Endothelial cell of umbilical vein (primary cell): ENCODE data around the gene MAGEA9B. TPM values are rescaled to one million over a fixed set of nuclear protein-coding genes. Genes with fewer than 3 reads are reported as not detected.

Experiments used
- BruUV-seq: library from RNA; stranded (reverse); fragments of 400-500 nt; replicated peaks from 2 replicates; lab custom pipeline; 2021; lab: Mats Ljungman, UMichigan
- CTCF ChIA-PET: fragments of 300-600, 350-600 bp; sonication (Branson Sonifier 250); formaldehyde crosslinking; loops from one replicate; lab custom pipeline; 2021; ENCODE audit warnings: antibody characterized with exemption, inconsistent platforms; lab: Charles Lee
- POLR2A ChIA-PET: fragments of 300-600, 350-600 bp; sonication (Branson Sonifier 250); formaldehyde crosslinking; loops from one replicate; lab custom pipeline; 2021; ENCODE audit warnings: antibody characterized with exemption, inconsistent platforms; lab: Charles Lee
- DNase-seq: peaks from one replicate; pipeline ENCODE4 v3.0.0-alpha.2; 2011; ENCODE audit warnings: low read depth, low spot score
- FAIRE-seq: peaks from 2 replicates; lab custom pipeline; 2011; peaks lifted over from hg19 to GRCh38; lab: Jason Lieb, UNC
- H2AFZ ChIP-seq: 2 replicates; pipeline ENCODE4 v1.6.0; 2012; ENCODE audit warnings: low read depth, low read length, control low read depth, inconsistent platforms
- H3K27ac ChIP-seq: 2 replicates; pipeline ENCODE4 v1.5.1; 2011; ENCODE audit warnings: low read depth, mild to moderate bottlenecking, control low read depth, low read length, moderate library complexity; ENCODE audit not compliant: insufficient read depth
- H3K27me3 ChIP-seq, 2 experiments: 2 replicates each; pipeline versions ENCODE4 v1.6.0 to v1.6.1; 2011; ENCODE audit warnings: low read length in 2 of 2, mixed read lengths in 1 of 2; ENCODE audit not compliant: control insufficient read depth in 2 of 2, insufficient read depth in 2 of 2
- H3K36me3 ChIP-seq, 2 experiments: 2 replicates in 1 of 2; 3 replicates in 1 of 2; pipeline ENCODE4 v1.5.1; 2011; ENCODE audit warnings: low read length in 2 of 2, mild to moderate bottlenecking in 1 of 2, moderate library complexity in 1 of 2; ENCODE audit not compliant: control insufficient read depth in 2 of 2, insufficient read depth in 2 of 2; ENCODE audit errors: extremely low read depth in 1 of 2
- H3K4me1 ChIP-seq: 3 replicates; pipeline ENCODE4 v1.5.1; 2011; ENCODE audit warnings: mild to moderate bottlenecking, low read length; ENCODE audit not compliant: control insufficient read depth, insufficient read depth; ENCODE audit errors: extremely low read depth
- H3K4me2 ChIP-seq: 2 replicates; pipeline ENCODE4 v1.6.1; 2011; ENCODE audit warnings: low read length, control low read depth, mixed read lengths; ENCODE audit not compliant: insufficient read depth
- H3K4me3 ChIP-seq, 3 experiments: fragments of 200-600 bp in 1 of 3; sonication (generic), shearing (Covaris generic) in 1 of 3; replicated peaks in 1 of 3; 2 replicates each; pipeline ENCODE4 v1.5.1; 2011 to 2016; ENCODE audit warnings: control low read depth in 3 of 3, low read length in 3 of 3, mild to moderate bottlenecking in 2 of 3, inconsistent platforms in 1 of 3, low read depth in 1 of 3, moderate library complexity in 1 of 3; ENCODE audit not compliant: insufficient read depth in 1 of 3
- H3K79me2 ChIP-seq: 2 replicates; pipeline ENCODE4 v1.6.0; 2012; ENCODE audit warnings: low read length, inconsistent platforms; ENCODE audit not compliant: control insufficient read depth, insufficient read depth
- H3K9ac ChIP-seq: replicated peaks from 2 replicates; pipeline ENCODE3; 2011; ENCODE audit warnings: low read length, control low read depth; ENCODE audit not compliant: insufficient read depth; ENCODE audit errors: extremely low read depth
- H3K9me1 ChIP-seq: replicated peaks from 3 replicates; pipeline ENCODE4 v1.6.0; 2011; ENCODE audit warnings: mild to moderate bottlenecking, low read length; ENCODE audit not compliant: control insufficient read depth, insufficient read depth; ENCODE audit errors: extremely low read depth
- H3K9me3 ChIP-seq: replicated peaks from 2 replicates; pipeline ENCODE4 v1.5.1; 2012; ENCODE audit warnings: low read length, inconsistent platforms; ENCODE audit not compliant: control insufficient read depth, insufficient read depth
- H4K20me1 ChIP-seq: replicated peaks from 2 replicates; pipeline ENCODE3; 2011; ENCODE audit warnings: mild to moderate bottlenecking, low read length; ENCODE audit not compliant: control insufficient read depth, insufficient read depth; ENCODE audit errors: extremely low read depth
- CTCF ChIP-seq, 2 donors: IDR thresholded peaks; 1 replicate in 1 of 2; 2 replicates in 1 of 2; pipeline ENCODE4 v1.5.1; 2011; ENCODE audit warnings: low read length in 2 of 2, mild to moderate bottlenecking in 2 of 2, moderate library complexity in 2 of 2, control low read depth in 1 of 2, inconsistent platforms in 1 of 2, low read depth in 1 of 2; ENCODE audit not compliant: insufficient read depth in 1 of 2; ENCODE audit errors: extremely low read depth in 1 of 2
- EZH2 ChIP-seq: IDR thresholded peaks from 2 replicates; pipeline ENCODE4 v1.6.1; 2012; ENCODE audit warnings: borderline replicate concordance, low read depth, mild to moderate bottlenecking, moderate library complexity, low read length, inconsistent platforms; ENCODE audit not compliant: severe bottlenecking
- FOS ChIP-seq: IDR thresholded peaks from 2 replicates; pipeline ENCODE4 v1.6.1; 2011; ENCODE audit warnings: mild to moderate bottlenecking, low read length, moderate library complexity, borderline replicate concordance; ENCODE audit not compliant: insufficient read depth
- GATA2 ChIP-seq: IDR thresholded peaks from 2 replicates; pipeline ENCODE4 v1.7.0; 2011; ENCODE audit warnings: low read depth, mild to moderate bottlenecking, moderate library complexity, mixed read lengths, low read length; ENCODE audit not compliant: insufficient read length, insufficient read depth
- JUN ChIP-seq: IDR thresholded peaks from 2 replicates; pipeline ENCODE4 v1.6.1; 2011; ENCODE audit warnings: borderline replicate concordance, low read depth; ENCODE audit not compliant: insufficient read length, insufficient read depth
- MAX ChIP-seq: IDR thresholded peaks from 2 replicates; pipeline ENCODE4 v1.6.1; 2011; ENCODE audit not compliant: insufficient read depth, insufficient read length
- MYC ChIP-seq: IDR thresholded peaks from one replicate; pipeline ENCODE4 v1.6.1; 2011; ENCODE audit warnings: mild to moderate bottlenecking, low read depth, low read length
- POLR2A ChIP-seq: IDR thresholded peaks from 2 replicates; pipeline ENCODE4 v1.6.1; 2012; ENCODE audit warnings: low read depth, mild to moderate bottlenecking, control low read depth, low read length
- POLR2AphosphoS5 ChIP-seq: IDR thresholded peaks from 2 replicates; pipeline ENCODE4 v1.6.1; 2012; ENCODE audit warnings: low read depth, mild to moderate bottlenecking, control low read depth, low read length, moderate library complexity; ENCODE audit not compliant: insufficient read depth
- dilution Hi-C: fragments of 300-500 bp; cut with MboI; formaldehyde crosslinking; loops from one replicate; pipeline ENCODE4 v1.15.0; 2019; ENCODE audit warnings: low sequenced_read_pairs; ENCODE audit not compliant: extremely low pct_ligation_motif_present
- intact Hi-C: fragments of 100-400 bp; cut with micrococcal nuclease; formaldehyde crosslinking; loops from one replicate; pipeline ENCODE4 v1.10.0; 2022
- polyA plus RNA-seq, 4 experiments: library from polyadenylated mRNA; depleted of rRNA in 3 of 4; stranded (reverse) in 3 of 4; unstranded in 1 of 4; fragments of >200 nt; gene quantifications; 2 replicates each; pipeline versions ENCODE4 v1.2.1 to v1.2.3, GENCODE V29; 2011 to 2012; ENCODE audit warnings: missing spikeins in 1 of 4
- total RNA-seq: library from RNA; stranded (reverse); gene quantifications from 2 replicates; pipeline ENCODE4 v1.2.3, GENCODE V29; 2021

The MAGEA9B gene
- total and polyA plus RNA-seq, 2 donors (not counting 3 experiments of a cell fraction or from before 2014, with no cell fraction given): not detected

- DNase-seq (no peak), FAIRE-seq (no peak)
- Histone ChIP-seq H3K27me3 (no peaks in the 10 kb centered on the region), H3K27ac (no peak overlapping the region), H3K4me1 (no peaks in the 10 kb centered on the region), H3K9ac (no peak overlapping the region), H4K20me1 (no peaks in the 10 kb centered on the region), H3K4me2 (no peak overlapping the region), H3K36me3 (no peaks in the 10 kb centered on the region), H3K9me3 (no peaks in the 10 kb centered on the region), H2AFZ (no peak overlapping the region), H3K9me1 (no peaks in the 10 kb centered on the region), H3K79me2 (no peaks in the 10 kb centered on the region), H3K4me3 (no peak overlapping the region)
- ChIA-PET POLR2A (no interaction called here), CTCF (interaction anchor here (0.9 kb wide), 1 partner anchor 41 kb away, joined by 3 read pairs; no protein-coding TSS in a partner anchor)
- BruUV-seq: no TSS peak
- no peak for TF ChIP-seq CTCF (IDR thresholded peaks at IDR 0.05; ENCODE audit: extremely low read depth in 1 of 2, insufficient read depth in 1 of 2, low read depth in 1 of 2, low read length in 2 of 2)
- TF ChIP-seq POLR2AphosphoS5: no peak
- no peak for TF ChIP-seq FOS
- TF ChIP-seq MYC: no peak
- no peak for TF ChIP-seq POLR2A
- no peak for TF ChIP-seq GATA2
- TF ChIP-seq MAX: no peak
- no peak for TF ChIP-seq EZH2
- no peak for TF ChIP-seq JUN
- dilution Hi-C loops (no loop called here), intact Hi-C loops (no loop called here)
Observed at GRCh38 chrX:149611623-149612175, 24.4 kb upstream of the MAGEA9B start.
